GM19438 (cell line): ENCODE measurements around the gene PTPRC.

ENCODE experiments used
- ATAC-seq: cut with Tn5 transposase; IDR thresholded peaks from one replicate; pipeline ENCODE4 v1.9.1; 2021; ENCODE audit warnings: low read depth; ENCODE audit not compliant: unreplicated experiment

The PTPRC gene

DNA sequence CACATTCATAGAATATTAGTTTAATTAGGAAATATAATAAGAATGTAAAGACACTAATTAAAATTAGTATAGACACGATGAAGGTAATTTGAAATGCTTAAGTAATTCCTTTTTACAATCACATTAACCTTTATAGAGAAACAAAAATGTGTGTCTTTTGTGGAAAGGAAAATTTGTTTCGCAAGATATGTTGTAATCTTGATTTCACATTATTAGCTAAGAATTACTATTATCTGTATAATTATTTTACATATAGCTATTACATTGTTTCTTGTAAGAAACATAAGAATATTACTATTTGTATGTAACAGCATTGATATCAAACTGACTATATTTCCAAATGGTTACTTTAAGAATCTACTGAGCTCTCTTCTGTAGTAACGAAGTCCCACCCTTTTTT, 111.2 kb downstream of the PTPRC start:
- ATAC-seq = no peak

GRCh38 chr1:198751741-198752140, 112.9 kb downstream of the PTPRC start:
- no peak for ATAC-seq

- ATAC-seq = no peak
Observed at GRCh38 chr1:198754670-198755069, 115.8 kb downstream of the PTPRC start.

- no peak for ATAC-seq
Observed at GRCh38 chr1:198755715-198756114, 116.9 kb downstream of the PTPRC start.

DNA sequence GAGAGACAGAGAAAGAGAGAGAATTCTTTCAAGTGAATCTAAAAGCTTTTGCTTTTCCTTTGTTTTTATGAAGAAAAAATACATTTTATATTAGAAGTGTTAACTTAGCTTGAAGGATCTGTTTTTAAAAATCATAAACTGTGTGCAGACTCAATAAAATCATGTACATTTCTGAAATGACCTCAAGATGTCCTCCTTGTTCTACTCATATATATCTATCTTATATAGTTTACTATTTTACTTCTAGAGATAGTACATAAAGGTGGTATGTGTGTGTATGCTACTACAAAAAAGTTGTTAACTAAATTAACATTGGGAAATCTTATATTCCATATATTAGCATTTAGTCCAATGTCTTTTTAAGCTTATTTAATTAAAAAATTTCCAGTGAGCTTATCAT, 117.6 kb downstream of the PTPRC start:
- ATAC-seq = no peak

GRCh38 chr1:198761859-198762616, 123.2 kb downstream of the PTPRC start:
- no peak for ATAC-seq

DNA sequence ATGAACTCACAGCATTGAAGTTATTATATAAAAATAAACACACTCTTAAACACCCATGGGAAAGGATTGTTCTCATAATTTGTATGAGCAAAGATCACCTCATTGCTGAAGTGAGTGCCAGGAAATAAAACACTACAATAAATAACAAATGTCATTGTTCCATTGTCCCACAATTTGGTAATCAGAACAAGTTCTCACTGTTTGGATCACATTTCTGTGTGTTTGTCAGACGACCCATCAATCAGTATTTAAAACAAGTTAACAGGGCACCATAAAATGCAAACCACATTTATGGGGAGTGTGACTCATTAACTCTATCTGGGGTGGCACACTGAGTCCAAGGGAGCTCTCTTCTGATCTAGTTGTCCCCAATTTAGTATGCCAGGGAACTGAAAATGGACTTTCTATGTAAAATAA, 124.5 kb downstream of the PTPRC start:
- ATAC-seq = no peak

DNA sequence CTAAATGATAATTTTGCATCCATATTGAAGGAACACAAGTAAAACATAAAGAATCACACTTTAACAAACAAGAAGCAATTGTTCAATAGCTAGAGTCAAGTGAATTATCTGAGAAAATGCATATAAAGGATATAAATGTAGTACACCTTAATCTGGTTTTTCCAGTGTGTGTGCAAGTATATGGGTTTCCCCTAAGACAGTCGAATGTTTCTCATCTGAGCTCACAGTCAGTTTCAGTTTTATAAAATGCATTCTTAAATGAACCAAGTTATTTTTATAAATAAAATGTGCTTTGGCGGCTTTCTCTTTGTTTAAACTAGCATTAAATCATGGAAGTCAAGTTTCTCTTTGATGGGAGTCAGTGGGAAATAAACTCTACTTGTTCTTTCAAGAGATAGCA, 125.9 kb downstream of the PTPRC start:
- ATAC-seq = no peak

DNA sequence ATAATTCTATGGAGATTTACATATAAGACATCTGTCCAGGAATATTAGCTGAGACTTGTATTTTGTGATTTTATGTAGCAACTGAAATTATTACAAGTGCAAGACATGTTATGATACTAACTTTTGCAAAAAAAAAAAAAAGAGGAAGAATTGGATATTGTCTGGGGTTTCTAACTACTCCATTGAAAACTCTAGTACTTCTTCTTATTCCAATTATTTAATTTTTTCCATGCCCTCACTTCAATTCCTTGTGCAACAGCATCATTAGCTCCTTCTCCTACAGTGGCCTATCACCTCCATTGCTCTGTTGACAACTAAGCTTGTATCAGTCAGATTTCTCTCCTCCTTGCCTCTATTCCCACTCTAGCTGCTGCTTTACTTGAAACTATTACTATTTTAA, 126.6 kb downstream of the PTPRC start:
- no peak for ATAC-seq

- ATAC-seq = no peak
Observed at GRCh38 chr1:198771563-198772153, 132.8 kb downstream of the PTPRC start.

DNA sequence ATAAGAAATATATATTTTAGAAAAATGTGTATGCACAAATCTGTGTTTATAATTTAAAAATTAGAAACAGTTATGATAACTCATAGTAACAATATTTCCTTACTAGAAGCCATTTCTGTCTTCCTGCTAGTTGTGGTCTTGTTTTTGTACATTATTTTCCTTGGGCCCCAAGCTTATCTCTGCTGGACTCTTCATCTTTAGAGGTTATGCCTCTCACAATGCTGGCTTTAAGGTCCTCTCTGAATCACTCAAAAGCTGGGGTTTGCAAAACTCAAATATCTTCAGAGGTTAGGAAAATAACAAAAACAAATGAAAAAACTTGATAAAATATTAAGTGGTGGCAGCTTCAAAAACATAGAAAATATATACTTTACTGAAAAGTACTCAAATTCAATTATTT, 133.8 kb downstream of the PTPRC start:
- ATAC-seq = no peak

DNA sequence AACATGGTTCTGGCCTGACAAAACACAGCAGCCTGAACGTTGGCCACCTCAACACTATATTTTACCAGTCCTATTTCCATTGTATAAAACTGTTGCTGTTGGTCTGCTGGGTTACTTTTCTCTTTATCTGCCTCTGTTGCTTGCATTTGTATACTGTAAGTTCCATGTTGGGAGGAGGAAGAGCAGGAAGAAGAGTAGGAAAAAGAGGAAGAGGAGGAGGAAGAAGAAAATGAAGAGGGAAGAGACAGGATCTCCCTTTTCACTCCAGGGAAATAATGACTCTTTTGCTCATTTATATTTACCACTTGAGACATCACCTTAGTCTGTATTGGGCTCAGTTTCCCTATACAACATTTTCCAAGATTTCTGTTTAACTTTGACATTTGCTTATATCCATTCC, 134.2 kb downstream of the PTPRC start:
- no peak for ATAC-seq

GRCh38 chr1:198773523-198773922, 134.7 kb downstream of the PTPRC start:
- ATAC-seq = no peak

- no peak for ATAC-seq
Observed at GRCh38 chr1:198774421-198774820, 135.6 kb downstream of the PTPRC start.

DNA sequence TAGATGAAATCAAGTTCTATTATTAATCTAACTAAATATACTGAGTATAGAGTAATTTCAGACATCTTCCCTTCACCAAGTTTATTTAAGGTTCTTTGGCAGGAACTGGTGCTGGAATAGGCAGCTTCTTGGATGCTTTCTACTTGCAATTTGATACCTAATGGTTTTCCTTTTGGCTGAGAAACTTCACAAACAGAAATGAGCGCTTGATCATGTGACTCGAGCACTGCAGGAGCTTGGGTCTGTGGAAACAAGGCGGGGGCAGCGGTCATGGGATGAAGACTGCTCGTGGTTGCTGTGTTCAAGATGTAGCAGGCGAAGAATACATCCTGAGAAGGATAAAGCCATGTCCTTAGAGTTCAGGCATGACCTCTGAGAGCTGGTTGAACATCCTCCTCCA, 136.8 kb downstream of the PTPRC start:
- no peak for ATAC-seq

- no peak for ATAC-seq
Observed at GRCh38 chr1:198776602-198777029, 137.8 kb downstream of the PTPRC start.

- no peak for ATAC-seq
Observed at GRCh38 chr1:198778049-198778448, 139.2 kb downstream of the PTPRC start.

- no peak for ATAC-seq
Observed at GRCh38 chr1:198780376-198780775, 141.5 kb downstream of the PTPRC start.

- ATAC-seq = peak; percentile 86
Observed at GRCh38 chr1:198788561-198789064, 149.8 kb downstream of the PTPRC start.

DNA sequence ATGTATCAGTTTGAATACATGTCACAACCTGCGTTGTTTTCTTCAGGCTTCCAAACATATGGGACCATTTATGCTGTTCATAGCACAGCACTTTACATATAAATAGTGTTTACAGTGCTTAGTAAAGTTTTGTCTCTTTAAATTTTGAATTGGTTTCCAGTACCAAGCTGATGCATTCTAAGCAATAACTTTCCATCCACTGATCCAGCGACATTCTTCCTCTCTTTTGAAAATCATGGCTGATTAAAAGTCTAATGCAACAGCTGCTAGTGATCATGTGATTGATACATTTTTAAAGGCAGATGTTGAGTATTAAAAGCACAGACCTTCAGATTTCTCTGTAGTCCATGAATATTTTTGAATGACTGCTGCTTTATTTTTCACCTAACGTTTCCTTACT, 154.9 kb downstream of the PTPRC start:
- no peak for ATAC-seq

DNA sequence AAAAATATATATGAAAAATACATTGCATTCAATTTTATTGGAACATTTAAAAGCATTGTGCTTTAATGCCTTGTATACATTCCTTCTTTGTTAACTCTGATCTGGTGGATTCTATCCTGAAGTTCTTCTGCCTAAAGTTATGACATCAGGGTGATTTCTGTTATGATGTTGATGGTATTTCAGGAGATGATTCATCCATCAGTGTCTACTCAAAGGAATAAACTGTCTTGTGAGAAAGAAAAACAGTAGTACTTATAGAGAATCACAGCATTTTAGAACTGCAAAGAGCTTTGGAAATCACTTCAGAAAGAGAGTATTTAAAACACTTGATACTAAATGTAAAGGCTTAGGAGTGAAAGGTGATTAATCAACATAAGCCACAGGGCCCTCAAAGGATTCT, 155.7 kb downstream of the PTPRC start:
- no peak for ATAC-seq

GRCh38 chr1:198797656-198798055, 158.8 kb downstream of the PTPRC start:
- no peak for ATAC-seq
